Psoas muscle (tissue), 8 donors: Measurements from ENCODE around the gene CNBD2. TPM values are rescaled to one million over a fixed set of nuclear protein-coding genes. Genes with fewer than 3 reads are reported as not detected.
"Not testable (repeated sequence)": the region's sequence is repeated elsewhere in the genome, so short reads cannot be mapped to it uniquely, and the experiment has no call there.

Experiments used
- ATAC-seq, 4 donors: fragments of 200-7000 bp; cut with Tn5 transposase; one replicate each; pipeline ENCODE4 v1.9.1; 2020; ENCODE audit warnings: moderate library complexity in 3 of 4, mild to moderate bottlenecking in 2 of 4
- DNase-seq, 2 donors: peaks; one replicate each; pipeline ENCODE4 v3.0.0-alpha.2; 2020
- H3K27ac ChIP-seq: fragments of 200-600 bp; one replicate; pipeline ENCODE4 v1.8.0; 2022
- H3K27me3 ChIP-seq, 3 donors: fragments of 200-600 bp in 1 of 3; one replicate each; pipeline versions ENCODE4 v1.6.1 to v1.8.0; 2013 to 2022; ENCODE audit warnings: low read length in 2 of 3, mild to moderate bottlenecking in 2 of 3, moderate library complexity in 1 of 3; ENCODE audit not compliant: insufficient read depth in 3 of 3
- H3K36me3 ChIP-seq, 2 donors: fragments of 200-600 bp in 1 of 2; one replicate each; pipeline versions ENCODE4 v1.6.1 to v1.8.0; 2013 to 2022; ENCODE audit warnings: low read depth in 1 of 2, mild to moderate bottlenecking in 1 of 2, moderate library complexity in 1 of 2; ENCODE audit not compliant: insufficient read depth in 1 of 2
- H3K4me1 ChIP-seq: fragments of 200-600 bp; one replicate; pipeline ENCODE4 v1.8.0; 2022
- H3K4me3 ChIP-seq: fragments of 200-600 bp; one replicate; pipeline ENCODE4 v1.8.0; 2022; ENCODE audit warnings: mild to moderate bottlenecking
- H3K9me3 ChIP-seq: fragments of 200-600 bp; one replicate; pipeline ENCODE4 v1.8.0; 2022
- CTCF ChIP-seq: fragments of 200-600 bp; IDR thresholded peaks from one replicate; pipeline ENCODE4 v1.8.0; 2022; ENCODE audit warnings: antibody characterized with exemption
- WGBS, 3 donors: extraction: QIAGEN DNeasy Blood & Tissue Kit; methylation state at CpG; one replicate each; pipeline versions ENCODE4 v1.1.6 to v1.1.7; 2013; 5-methylcytosine and 5-hydroxymethylcytosine counted together
- intact Hi-C, 2 donors: fragments of 100-400 bp; cut with DNase I; formaldehyde crosslinking; loops; one replicate each; pipeline versions ENCODE4 v1.11.0 to v1.14.2; 2022
- polyA plus RNA-seq, 3 donors: library from polyadenylated mRNA; stranded (reverse); fragments of 200-250 nt; gene quantifications; one replicate each; pipeline ENCODE4 v1.2.3, GENCODE V29; 2013
- total RNA-seq, 4 donors: library from RNA; stranded (reverse); fragmentation: NEBNext Ultra II Directional in 2 of 4; extraction: Animal tissue kit (Norgen Biotek cat#: 25700) in 2 of 4; gene quantifications; one replicate each; pipeline versions ENCODE4 v1.2.1 to v1.2.4, GENCODE V29; 2021 to 2023
- donor health status: healthy with polysubstance abuse.
- donor health status: DM: no; HTN: no; CAD: no; lungs with moderate emphysema.
- donor health status: Bipolar disorder and iron deficiency.
- donor health status: healthy.
- donor health status: DM: yes; HTN: yes; CAD: no.
- donor health status: DM: no; HTN: no; CAD: no.
- donor health status: DM: no; HTN: no; CAD: no.
- donor health status: DM: yes; HTN: yes; CAD: no.

Gene CNBD2
- total and polyA plus RNA-seq, 7 donors: 7.9 to 21.4 (median 14.0) TPM

- Histone ChIP-seq H3K27ac (no peak overlapping the region), H3K36me3 (no peaks in the 10 kb centered on the region), H3K9me3 (no peaks in the 10 kb centered on the region), H3K27me3 (no peaks in the 10 kb centered on the region), H3K4me1 (peaks cover 3% of the 10 kb centered on the region), H3K4me3 (no peak overlapping the region)
- ATAC-seq: peak; percentile 80 to 90 (median 83)
- intact Hi-C loops: loop anchor here in 1 of 2 donors (10.0 kb wide), 1 partner anchor 442 kb away; no protein-coding TSS in a partner anchor
- no peak for DNase-seq
- 1 to 2% (median 2%) methylated on average over 6 of the region's 6 CpGs for WGBS, 3 donors
- TF ChIP-seq CTCF: peak; percentile 84
Observed at GRCh38 chr20:35992713-35993335, 24.4 kb downstream of the CNBD2 start.

- H3K9me3 ChIP-seq: no peaks in the 10 kb centered on the region
- 3 to 12% (median 7%) methylated on average over 6 of the region's 6 CpGs for WGBS, 3 donors
- no peak overlapping the region for H3K27ac ChIP-seq
- intact Hi-C loops: loop anchor here (1.0 to 10.0 kb wide), 4 partner anchors 143 to 440 kb away; no protein-coding TSS in a partner anchor
- H3K4me3 ChIP-seq: no peak overlapping the region
- peak; percentile 88 for TF ChIP-seq CTCF
- no peaks in the 10 kb centered on the region for H3K27me3 ChIP-seq
- ATAC-seq (peak; percentile 90 to 94 (median 92)), DNase-seq (peak; percentile 78 to 89)
- H3K4me1 ChIP-seq: peaks cover 3% of the 10 kb centered on the region
- H3K36me3 ChIP-seq: no peaks in the 10 kb centered on the region
Observed at GRCh38 chr20:35994994-35995453, 26.6 kb downstream of the CNBD2 start.

- not testable (repeated sequence) for H3K4me3 ChIP-seq, H3K36me3 ChIP-seq, H3K9me3 ChIP-seq, DNase-seq, H3K4me1 ChIP-seq, ATAC-seq, H3K27ac ChIP-seq, H3K27me3 ChIP-seq
- WGBS, 3 donors: 46 to 67% (median 51%) methylated on average over 8 of the region's 8 CpGs
- intact Hi-C loops: loop anchor here in 1 of 2 donors (10.0 kb wide), 1 partner anchor 438 kb away; no protein-coding TSS in a partner anchor
Observed at GRCh38 chr20:35996492-35996891, 28.1 kb downstream of the CNBD2 start.

GRCh38 chr20:36001331-36001730 is 32.9 kb downstream of the CNBD2 start:
- H3K36me3 ChIP-seq, H3K27ac ChIP-seq, H3K9me3 ChIP-seq, DNase-seq, H3K4me1 ChIP-seq, H3K4me3 ChIP-seq, ATAC-seq, H3K27me3 ChIP-seq, intact Hi-C loops: not testable (repeated sequence)
- 93 to 96% (median 94%) methylated on average over 3 to 23 of the region's 34 CpGs for WGBS, 3 donors

GRCh38 chr20:36002855-36003254 is 34.5 kb downstream of the CNBD2 start:
- no peak overlapping the region for H3K27ac ChIP-seq
- H3K27me3 ChIP-seq: no peaks in the 10 kb centered on the region
- intact Hi-C loops: no loop called here
- ATAC-seq (no peak), DNase-seq (no peak)
- TF ChIP-seq CTCF: no peak
- H3K4me1 ChIP-seq: no peaks in the 10 kb centered on the region
- no peaks in the 10 kb centered on the region for H3K9me3 ChIP-seq
- H3K36me3 ChIP-seq: no peaks in the 10 kb centered on the region
- no peak overlapping the region for H3K4me3 ChIP-seq

GRCh38 chr20:36004045-36004444 is 35.7 kb downstream of the CNBD2 start:
- no peak for ATAC-seq
- intact Hi-C loops: no loop called here
- H3K27me3 ChIP-seq: no peaks in the 10 kb centered on the region

More at GRCh38 chr20:36004045-36004444, 35.7 kb downstream of the CNBD2 start:
- H3K36me3 ChIP-seq: no peaks in the 10 kb centered on the region
- TF ChIP-seq CTCF: no peak
- H3K9me3 ChIP-seq: no peaks in the 10 kb centered on the region
- H3K27ac ChIP-seq: no peak overlapping the region
- no peak overlapping the region for H3K4me3 ChIP-seq
- DNase-seq: no peak
- H3K4me1 ChIP-seq: no peaks in the 10 kb centered on the region
- WGBS, 3 donors: 73 to 77% (median 76%) methylated on average over 1 of the region's 1 CpG
